GM21786 (cell line): Measurements from ENCODE around the gene FCN1.

ENCODE experiments used
- ATAC-seq: cut with Tn5 transposase; IDR thresholded peaks from one replicate; pipeline ENCODE4 v1.9.1; 2021; ENCODE audit not compliant: unreplicated experiment

FCN1 gene

GRCh38 chr9:134894136-134894860 lies 23.4 kb downstream of the FCN1 start:
- no peak for ATAC-seq

- ATAC-seq = no peak
These were observed 24.8 kb downstream of the FCN1 start for GRCh38 chr9:134892820-134893420.

- no peak for ATAC-seq
These were observed 25.5 kb downstream of the FCN1 start for GRCh38 chr9:134892221-134892620.

- no peak for ATAC-seq
These were observed 26.0 kb downstream of the FCN1 start for GRCh38 chr9:134891713-134892112.

- ATAC-seq = no peak
These were observed 26.7 kb downstream of the FCN1 start for GRCh38 chr9:134891053-134891452.

GRCh38 chr9:134890155-134890495 lies 27.6 kb downstream of the FCN1 start:
- no peak for ATAC-seq

GRCh38 chr9:134889386-134890154 lies 28.1 kb downstream of the FCN1 start:
- ATAC-seq = no peak

GRCh38 chr9:134888603-134889190 lies 29.0 kb downstream of the FCN1 start:
- no peak for ATAC-seq

GRCh38 chr9:134887686-134888602 lies 29.8 kb downstream of the FCN1 start:
- no peak for ATAC-seq

- no peak for ATAC-seq
These were observed 30.5 kb downstream of the FCN1 start for GRCh38 chr9:134887219-134887618.

- ATAC-seq = no peak
These were observed 31.2 kb downstream of the FCN1 start for GRCh38 chr9:134886413-134886913.

GRCh38 chr9:134885679-134886412 lies 31.9 kb downstream of the FCN1 start:
- no peak for ATAC-seq

GRCh38 chr9:134885001-134885678 lies 32.6 kb downstream of the FCN1 start:
- no peak for ATAC-seq

GRCh38 chr9:134884492-134884891 lies 33.2 kb downstream of the FCN1 start:
- no peak for ATAC-seq

GRCh38 chr9:134883040-134883782 lies 34.5 kb downstream of the FCN1 start:
- no peak for ATAC-seq

- ATAC-seq = no peak
These were observed 35.4 kb downstream of the FCN1 start for GRCh38 chr9:134882204-134882785.

- no peak for ATAC-seq
These were observed 36.4 kb downstream of the FCN1 start for GRCh38 chr9:134881313-134881670.
